SJCRH30 (cell line): ENCODE data around the gene MPST. TPM values are rescaled to one million over a fixed set of nuclear protein-coding genes. Genes with fewer than 3 reads are reported as not detected.
A peak's percentile ranks its signal among the peaks of the same experiment; 100 is the strongest.

ENCODE experiments used
- DNase-seq, 2 experiments: peaks; one replicate each; pipeline ENCODE4 v3.0.0-alpha.2; 2015 to 2020
- H3K27ac ChIP-seq: fragments of 250-450 bp; sonication (Bioruptor Pico); 2 replicates; pipeline ENCODE4 v1.5.1; 2020; ENCODE audit warnings: mild to moderate bottlenecking, moderate library complexity
- H3K27me3 ChIP-seq: fragments of 250-450 bp; sonication (Bioruptor Pico); 2 replicates; pipeline ENCODE4 v1.5.1; 2020; ENCODE audit warnings: mild to moderate bottlenecking, moderate library complexity
- H3K36me3 ChIP-seq: fragments of 250-450 bp; sonication (Bioruptor Pico); 2 replicates; pipeline ENCODE4 v1.5.1; 2020; ENCODE audit warnings: mild to moderate bottlenecking, moderate library complexity
- H3K4me1 ChIP-seq: fragments of 250-450 bp; sonication (Bioruptor Pico); 2 replicates; pipeline ENCODE4 v1.5.1; 2020; ENCODE audit warnings: mild to moderate bottlenecking, moderate library complexity
- H3K4me3 ChIP-seq: fragments of 250-450 bp; sonication (Bioruptor Pico); 2 replicates; pipeline ENCODE4 v1.5.1; 2020; ENCODE audit warnings: mild to moderate bottlenecking, moderate library complexity
- H3K9me3 ChIP-seq: fragments of 250-450 bp; sonication (Bioruptor Pico); replicated peaks from 2 replicates; pipeline ENCODE4 v1.5.1; 2020; ENCODE audit warnings: mild to moderate bottlenecking, moderate library complexity
- total RNA-seq: library from RNA; depleted of rRNA; stranded (reverse); fragments of >200 nt; shearing (Covaris generic); gene quantifications from 2 replicates; pipeline ENCODE4 v1.2.3, GENCODE V29; 2014

Gene MPST
- total RNA-seq, 1 experiment from 2014 or later: 58.7 TPM

DNA sequence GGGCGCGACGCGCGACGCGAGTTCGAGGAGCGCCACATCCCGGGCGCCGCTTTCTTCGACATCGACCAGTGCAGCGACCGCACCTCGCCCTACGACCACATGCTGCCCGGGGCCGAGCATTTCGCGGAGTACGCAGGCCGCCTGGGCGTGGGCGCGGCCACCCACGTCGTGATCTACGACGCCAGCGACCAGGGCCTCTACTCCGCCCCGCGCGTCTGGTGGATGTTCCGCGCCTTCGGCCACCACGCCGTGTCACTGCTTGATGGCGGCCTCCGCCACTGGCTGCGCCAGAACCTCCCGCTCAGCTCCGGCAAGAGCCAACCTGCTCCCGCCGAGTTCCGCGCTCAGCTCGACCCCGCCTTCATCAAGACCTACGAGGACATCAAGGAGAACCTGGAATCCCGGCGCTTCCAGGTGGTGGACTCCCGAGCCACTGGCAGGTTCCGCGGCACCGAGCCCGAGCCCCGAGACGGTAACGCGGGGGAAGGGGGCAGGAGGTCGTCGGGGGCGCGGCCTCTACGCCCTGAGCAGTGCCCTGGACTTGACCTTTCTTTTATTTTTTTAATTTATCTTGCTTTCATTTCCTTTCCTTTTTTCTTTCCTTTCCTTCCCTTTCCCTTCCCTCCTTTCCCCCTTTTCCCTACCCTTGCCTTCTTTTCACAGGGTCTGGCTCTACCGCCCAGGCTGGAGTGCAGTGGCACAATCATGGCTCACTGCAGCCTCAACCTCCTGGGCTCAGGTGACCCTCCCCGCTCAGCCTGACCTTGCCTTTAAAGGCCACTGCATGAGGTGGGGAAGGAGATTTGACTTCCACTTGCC is 5.0 kb downstream of the MPST start:
- Histone ChIP-seq H3K4me3 (no peak overlapping the region), H3K36me3 (no peaks in the 10 kb centered on the region; the same call in 1 of the 2 replicates), H3K27ac (no peak overlapping the region), H3K27me3 (no peaks in the 10 kb centered on the region), H3K4me1 (no peaks in the 10 kb centered on the region), H3K9me3 (no peaks in the 10 kb centered on the region)
- DNase-seq: no peak

- no peaks in the 10 kb centered on the region for H3K27me3 ChIP-seq
- no peak for DNase-seq
- no peaks in the 10 kb centered on the region for H3K9me3 ChIP-seq
- no peaks in the 10 kb centered on the region for H3K4me1 ChIP-seq
- no peak overlapping the region for H3K27ac ChIP-seq
- H3K4me3 ChIP-seq: no peak overlapping the region
- H3K36me3 ChIP-seq: no peaks in the 10 kb centered on the region; the same call in 1 of the 2 replicates
These were observed 6.0 kb downstream of the MPST start for GRCh38 chr22:37025500-37026070.

GRCh38 chr22:37026325-37026724 is 6.8 kb downstream of the MPST start:
- no peaks in the 10 kb centered on the region for H3K4me1 ChIP-seq
- H3K27ac ChIP-seq: no peak overlapping the region
- no peaks in the 10 kb centered on the region for H3K27me3 ChIP-seq
- H3K4me3 ChIP-seq: no peak overlapping the region
- H3K9me3 ChIP-seq: no peaks in the 10 kb centered on the region
- no peaks in the 10 kb centered on the region; the same call in 1 of the 2 replicates for H3K36me3 ChIP-seq
- no peak for DNase-seq

- no peaks in the 10 kb centered on the region for H3K4me1 ChIP-seq
- no peaks in the 10 kb centered on the region for H3K9me3 ChIP-seq
- no peaks in the 10 kb centered on the region for H3K27me3 ChIP-seq
- DNase-seq: no peak
- no peak overlapping the region for H3K27ac ChIP-seq
- no peak overlapping the region for H3K4me3 ChIP-seq
- no peaks in the 10 kb centered on the region; the same call in 1 of the 2 replicates for H3K36me3 ChIP-seq
These were observed 8.0 kb downstream of the MPST start for GRCh38 chr22:37027556-37027955.

- no peaks in the 10 kb centered on the region for H3K4me1 ChIP-seq
- H3K36me3 ChIP-seq: no peaks in the 10 kb centered on the region; the same call in 1 of the 2 replicates
These were observed 9.4 kb downstream of the MPST start for GRCh38 chr22:37028692-37029674.

DNA sequence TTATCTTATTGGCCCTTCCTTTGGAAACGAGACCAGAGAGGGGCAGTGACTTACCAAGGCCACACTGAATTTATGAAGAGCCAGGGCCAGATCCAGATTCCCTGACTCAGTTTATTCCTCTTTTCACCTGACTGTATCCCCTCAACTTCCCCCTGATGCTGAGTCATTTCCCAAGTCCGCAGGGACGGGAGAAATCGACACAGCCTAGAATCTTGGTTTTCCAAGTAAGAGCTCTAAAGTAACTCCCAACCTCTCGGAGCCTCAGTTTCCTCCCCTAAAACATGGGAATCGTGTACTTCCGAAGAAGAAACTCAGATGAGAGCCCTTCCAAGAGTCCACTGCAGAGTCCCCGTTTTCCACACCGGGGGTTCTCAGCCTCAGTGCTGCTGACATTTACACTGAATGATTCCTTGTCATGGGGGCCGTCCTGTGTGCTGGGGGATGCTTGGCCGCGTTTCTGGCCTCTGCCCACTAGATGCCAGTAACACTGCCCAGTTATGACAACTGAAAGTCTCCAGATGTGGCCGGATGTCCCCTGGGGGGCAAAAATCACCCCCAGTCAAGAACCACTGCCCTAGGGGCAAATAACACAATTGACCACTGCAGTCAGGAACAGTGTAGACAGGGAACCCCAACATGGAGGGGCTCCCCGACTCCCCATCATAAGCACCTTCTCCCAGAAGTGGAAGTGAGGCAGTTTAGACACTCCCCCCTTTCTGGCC is 11.2 kb downstream of the MPST start:
- no peaks in the 10 kb centered on the region for H3K36me3 ChIP-seq
- no peak overlapping the region for H3K4me3 ChIP-seq
- no peaks in the 10 kb centered on the region for H3K9me3 ChIP-seq
- DNase-seq: no peak
- H3K4me1 ChIP-seq: no peaks in the 10 kb centered on the region
- H3K27me3 ChIP-seq: no peaks in the 10 kb centered on the region
- no peak overlapping the region for H3K27ac ChIP-seq

More at GRCh38 chr22:37028692-37029674, 9.4 kb downstream of the MPST start:
- no peaks in the 10 kb centered on the region for H3K9me3 ChIP-seq
- no peaks in the 10 kb centered on the region for H3K27me3 ChIP-seq
- no peak overlapping the region for H3K27ac ChIP-seq
- H3K4me3 ChIP-seq: no peak overlapping the region
- no peak for DNase-seq

GRCh38 chr22:37032134-37032534 is 12.6 kb downstream of the MPST start:
- no peaks in the 10 kb centered on the region for H3K9me3 ChIP-seq
- no peaks in the 10 kb centered on the region; the same call in 1 of the 2 replicates for H3K27me3 ChIP-seq

DNA sequence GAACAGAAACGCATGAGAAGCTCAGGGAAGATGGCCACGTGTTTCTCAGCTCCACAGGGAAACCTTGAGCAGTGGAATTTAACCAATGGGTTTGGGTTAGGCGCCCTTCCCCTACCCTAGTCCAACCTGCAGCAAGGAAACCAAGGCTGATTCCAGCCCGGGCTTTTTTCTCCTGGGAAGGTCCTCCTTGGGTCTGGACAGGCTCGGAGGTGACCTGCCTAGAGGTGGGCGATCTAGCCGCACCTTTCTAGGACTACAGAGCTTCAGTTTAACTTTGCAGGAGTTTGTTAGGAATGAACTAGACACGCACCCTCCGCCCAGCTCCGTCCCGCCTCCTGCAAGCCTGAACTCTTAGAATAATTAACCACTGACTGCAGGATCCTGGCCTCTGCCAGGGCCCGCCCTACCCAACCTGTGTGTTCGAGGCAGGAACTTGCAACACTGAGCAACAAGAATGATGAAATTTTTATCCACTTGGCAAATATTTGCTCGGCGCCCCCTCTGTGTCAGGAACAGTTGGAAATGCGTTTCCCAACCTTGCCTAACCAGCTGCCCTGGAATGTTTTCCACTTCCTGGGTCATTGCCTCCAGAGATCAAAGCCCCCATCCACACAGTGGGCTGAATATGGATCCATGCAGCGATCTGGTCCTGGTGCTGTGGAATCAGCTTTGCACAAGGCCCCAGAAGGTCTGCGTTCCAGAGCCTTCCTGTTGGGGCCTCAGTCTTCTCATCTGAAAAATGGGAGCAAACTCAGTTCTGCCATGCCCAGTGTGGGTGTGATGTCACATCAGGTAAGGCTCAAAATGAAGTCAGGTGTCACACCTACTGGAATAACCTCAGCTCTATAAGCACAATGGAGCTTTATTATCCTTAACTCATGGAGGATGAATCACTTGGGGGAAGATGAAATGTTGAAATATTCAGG is 13.3 kb downstream of the MPST start:
- Histone ChIP-seq H3K9me3 (no peaks in the 10 kb centered on the region), H3K27me3 (no peaks in the 10 kb centered on the region; the same call in 1 of the 2 replicates), H3K4me3 (no peak overlapping the region), H3K27ac (no peak overlapping the region), H3K4me1 (no peaks in the 10 kb centered on the region), H3K36me3 (no peaks in the 10 kb centered on the region)
- DNase-seq: no peak

More at GRCh38 chr22:37032134-37032534, 12.6 kb downstream of the MPST start:
- no peak for DNase-seq
- Histone ChIP-seq H3K4me3 (no peak overlapping the region), H3K36me3 (no peaks in the 10 kb centered on the region), H3K27ac (no peak overlapping the region), H3K4me1 (no peaks in the 10 kb centered on the region)

GRCh38 chr22:37033605-37034430 is 14.3 kb downstream of the MPST start:
- Histone ChIP-seq H3K36me3 (no peaks in the 10 kb centered on the region), H3K27ac (no peak overlapping the region), H3K4me1 (no peaks in the 10 kb centered on the region), H3K27me3 (no peaks in the 10 kb centered on the region; the same call in 1 of the 2 replicates), H3K9me3 (no peaks in the 10 kb centered on the region), H3K4me3 (no peak overlapping the region)
- no peak for DNase-seq

DNA sequence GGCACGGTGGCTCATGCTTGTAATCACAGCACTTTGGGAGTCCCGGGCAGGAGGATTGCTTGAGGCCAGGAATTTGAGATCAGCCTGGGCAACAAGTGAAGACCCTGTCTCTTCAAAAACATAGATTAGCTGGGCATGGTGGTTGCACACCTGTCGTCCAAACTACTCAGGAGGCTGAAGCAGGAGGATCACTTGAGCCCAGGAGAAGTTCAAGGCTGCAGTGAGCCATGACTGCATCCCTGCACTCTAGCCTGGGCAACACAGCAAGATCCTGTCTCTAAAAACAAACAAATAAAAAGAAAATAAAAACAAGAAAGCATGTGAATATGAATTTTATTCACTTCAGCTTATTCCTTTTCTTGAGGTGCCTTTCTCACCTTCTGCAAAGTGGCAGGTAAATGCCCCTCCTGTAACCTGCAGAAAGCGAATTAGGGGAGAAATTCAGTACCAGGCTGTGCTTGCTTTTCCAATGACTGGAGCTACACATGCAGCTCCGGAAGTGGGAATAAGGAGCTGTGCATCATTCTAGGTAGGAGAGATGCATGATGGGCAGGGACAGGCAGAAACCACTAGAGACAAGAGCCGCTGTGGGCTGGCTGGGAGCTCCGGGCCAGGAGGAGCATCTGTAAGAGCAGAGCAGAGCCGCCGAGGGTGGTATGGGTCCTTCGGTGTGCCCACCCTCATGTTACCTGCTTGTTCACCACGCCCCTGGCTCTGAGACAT is 17.3 kb downstream of the MPST start:
- no peak for DNase-seq
- Histone ChIP-seq H3K4me3 (no peak overlapping the region), H3K4me1 (no peaks in the 10 kb centered on the region), H3K27ac (no peak overlapping the region), H3K36me3 (no peaks in the 10 kb centered on the region), H3K9me3 (no peaks in the 10 kb centered on the region), H3K27me3 (no peaks in the 10 kb centered on the region; the same call in 1 of the 2 replicates)

- Histone ChIP-seq H3K4me3 (no peak overlapping the region), H3K27ac (no peak overlapping the region), H3K27me3 (no peaks in the 10 kb centered on the region; the same call in 1 of the 2 replicates), H3K9me3 (no peaks in the 10 kb centered on the region), H3K36me3 (no peaks in the 10 kb centered on the region), H3K4me1 (no peaks in the 10 kb centered on the region)
- peak; percentile 17 to 31 for DNase-seq
These were observed 18.1 kb downstream of the MPST start for GRCh38 chr22:37037669-37038068.

GRCh38 chr22:37039466-37039865 is 19.9 kb downstream of the MPST start:
- Histone ChIP-seq H3K9me3 (no peaks in the 10 kb centered on the region), H3K4me1 (no peaks in the 10 kb centered on the region)
- DNase-seq: no peak

More at GRCh38 chr22:37039466-37039865, 19.9 kb downstream of the MPST start:
- Histone ChIP-seq H3K36me3 (no peaks in the 10 kb centered on the region), H3K27me3 (no peaks in the 10 kb centered on the region; the same call in 1 of the 2 replicates), H3K4me3 (no peak overlapping the region), H3K27ac (no peak overlapping the region)
